ENCODE results near the gene SLC26A1.

SLC26A1 gene

DNA sequence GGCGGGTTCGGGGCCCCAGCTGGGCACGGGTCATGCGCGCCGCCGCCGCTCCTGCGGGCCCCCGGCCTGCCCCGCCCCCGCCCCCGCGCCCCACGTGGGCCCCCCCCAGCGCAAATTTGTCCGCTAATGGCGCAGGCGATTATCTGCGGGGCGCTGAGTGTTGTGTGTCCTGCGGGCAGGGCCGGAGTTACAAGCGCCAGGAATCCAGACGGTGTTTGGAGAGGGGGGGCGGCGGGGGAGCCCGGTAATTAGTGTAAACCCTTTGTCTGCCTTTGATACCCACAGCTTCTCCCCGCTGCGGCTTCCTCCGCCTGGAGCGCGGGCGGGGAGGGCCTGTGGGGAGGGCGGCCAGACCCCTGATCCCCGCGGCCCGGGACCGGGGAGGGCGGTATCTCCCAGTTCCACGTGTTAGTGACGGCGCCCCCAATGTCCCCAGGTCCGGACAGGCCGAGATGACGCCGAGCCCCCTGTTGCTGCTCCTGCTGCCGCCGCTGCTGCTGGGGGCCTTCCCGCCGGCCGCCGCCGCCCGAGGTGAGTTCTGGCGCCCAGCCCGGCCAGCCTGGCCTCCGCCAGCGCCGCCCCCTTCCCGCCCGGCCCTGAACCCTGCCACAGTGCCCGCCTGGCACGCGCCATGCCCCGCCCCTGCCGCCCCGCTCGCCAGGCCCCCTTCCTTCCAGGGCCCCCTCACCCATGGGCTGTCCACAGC is 19.0 kb upstream of the SLC26A1 start:
- DNase-seq = peak; percentile 11

DNA sequence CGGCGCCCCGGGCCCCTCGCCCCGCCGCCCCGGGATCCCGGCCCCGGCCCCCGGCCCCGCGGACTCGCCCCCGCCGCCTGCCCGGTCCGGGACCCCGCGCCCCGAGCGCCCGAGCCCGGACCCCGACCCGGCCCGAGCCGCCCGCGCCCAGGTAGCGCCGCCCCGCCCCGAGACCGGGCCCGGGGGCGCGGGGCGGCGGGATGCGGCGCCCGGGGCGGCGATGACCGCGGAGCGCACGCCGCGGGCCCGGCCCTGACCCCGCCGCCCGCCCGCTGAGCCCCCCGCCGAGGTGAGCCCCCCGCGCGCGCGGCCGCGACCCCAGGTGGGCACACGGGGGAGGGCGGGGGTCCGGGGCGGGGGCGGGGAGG is 18.4 kb upstream of the SLC26A1 start:
- no peak for DNase-seq

DNA sequence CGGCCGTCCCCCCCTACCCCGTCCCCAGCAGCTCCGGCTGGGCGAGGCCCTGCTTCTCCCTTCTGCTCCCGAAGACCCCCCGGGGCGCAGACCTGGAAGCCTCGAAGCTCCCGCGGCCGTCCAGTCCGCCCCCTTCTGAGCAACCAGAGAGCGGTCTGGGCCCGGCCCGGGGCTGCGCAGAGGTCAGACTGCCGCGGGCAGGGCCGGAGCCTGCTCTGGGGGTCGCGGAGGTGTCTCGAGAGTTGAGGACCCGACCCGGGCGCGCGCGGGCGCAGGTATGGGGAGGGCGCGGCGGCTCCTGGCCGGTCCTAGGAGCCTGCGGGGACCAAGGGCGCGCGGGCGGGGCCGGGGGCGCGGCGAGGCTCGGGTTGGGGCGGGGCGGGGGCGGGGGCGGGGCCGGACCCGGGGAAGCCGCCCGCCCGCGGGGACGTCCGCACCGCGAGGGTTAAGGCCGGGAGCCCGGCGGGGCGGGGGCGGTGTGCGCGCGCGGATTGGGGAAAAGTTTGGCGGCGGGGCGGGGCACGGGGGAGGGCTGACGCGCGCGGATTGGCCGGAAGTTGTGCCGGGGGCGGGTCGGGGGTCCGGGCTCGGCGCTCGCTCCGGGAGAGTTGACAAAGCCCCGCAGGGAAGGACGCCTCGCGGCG is 17.9 kb upstream of the SLC26A1 start, which contains the start of gene FGFRL1:
FGFRL1 (plus strand) TSS at position 605 of the 644 bp plus-strand sequence. CDS start 860 bp downstream, outside the sequence.
- DNase-seq = no peak

DNA sequence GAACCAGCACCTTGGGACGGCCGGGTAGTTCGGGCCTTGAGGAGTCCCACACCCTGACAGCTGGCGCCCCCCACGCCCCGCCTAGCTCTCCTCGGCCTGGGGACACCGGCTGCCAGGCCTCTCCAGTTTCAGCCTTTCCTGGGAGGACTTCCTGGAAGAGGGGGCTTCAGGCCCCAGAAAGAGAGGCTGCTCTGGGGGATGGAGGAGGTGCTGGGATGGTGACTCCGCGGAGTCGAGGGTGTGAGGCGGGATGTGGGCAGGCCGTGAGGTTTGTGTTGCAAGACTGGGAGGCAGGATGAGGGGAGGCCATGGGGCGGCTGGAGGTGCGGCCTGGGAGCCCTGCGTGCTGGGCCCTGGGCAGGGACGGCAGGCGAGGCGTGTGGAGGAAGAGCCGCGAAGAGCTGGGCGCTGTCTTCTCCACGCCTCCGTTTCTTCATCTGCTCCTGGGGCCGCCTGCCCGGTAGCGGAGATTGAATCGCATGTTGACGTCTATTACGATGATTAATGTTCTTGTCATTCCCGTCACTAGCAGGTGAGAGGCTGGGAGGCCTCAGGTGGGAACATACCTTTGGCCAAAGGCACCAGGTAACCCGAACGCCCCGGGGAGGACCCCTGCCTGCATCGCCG is 17.3 kb upstream of the SLC26A1 start:
- no peak for DNase-seq

DNA sequence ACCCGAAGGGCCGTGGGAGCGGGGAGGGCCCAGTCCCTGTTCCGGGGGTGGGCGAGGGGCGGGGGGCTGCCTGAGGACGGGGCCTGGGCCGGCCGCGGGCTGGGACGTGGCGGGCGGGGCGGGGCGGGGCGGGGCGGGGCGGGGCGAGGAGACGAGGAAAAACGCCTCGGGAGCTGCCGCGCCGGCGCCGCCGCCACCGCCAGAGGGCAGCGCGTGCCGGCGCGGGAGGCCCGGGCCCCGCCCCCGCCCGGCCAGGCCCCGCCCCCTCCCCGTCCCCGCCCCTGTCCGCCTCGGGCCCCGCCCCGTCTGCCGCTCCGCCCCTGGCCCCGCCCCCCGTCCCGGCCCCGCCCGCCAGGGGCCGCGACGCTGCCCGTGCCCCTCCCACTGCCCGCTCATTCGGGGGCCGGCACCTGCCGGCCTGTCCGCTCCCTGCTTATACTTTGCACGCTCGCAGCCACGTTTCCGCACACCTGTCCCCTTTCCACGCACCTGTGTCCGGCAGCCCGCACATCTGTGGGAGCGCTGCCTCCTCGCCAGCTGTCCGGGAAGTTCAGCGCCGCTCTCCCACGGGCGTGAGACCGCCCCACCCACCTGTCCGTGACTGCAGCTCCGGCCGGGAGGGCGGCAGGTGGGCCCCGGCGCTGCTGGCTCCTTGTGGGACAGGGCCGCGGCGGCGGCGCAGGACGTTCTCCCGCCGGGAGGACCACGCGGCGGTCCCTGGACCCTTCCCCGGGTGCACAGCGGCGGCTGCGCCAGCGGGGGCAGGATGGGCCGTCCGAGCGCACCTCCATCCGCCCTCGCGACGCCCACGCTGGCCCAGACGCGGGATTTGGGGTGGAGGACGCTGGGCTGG is 16.6 kb upstream of the SLC26A1 start:
- DNase-seq = no peak

DNA sequence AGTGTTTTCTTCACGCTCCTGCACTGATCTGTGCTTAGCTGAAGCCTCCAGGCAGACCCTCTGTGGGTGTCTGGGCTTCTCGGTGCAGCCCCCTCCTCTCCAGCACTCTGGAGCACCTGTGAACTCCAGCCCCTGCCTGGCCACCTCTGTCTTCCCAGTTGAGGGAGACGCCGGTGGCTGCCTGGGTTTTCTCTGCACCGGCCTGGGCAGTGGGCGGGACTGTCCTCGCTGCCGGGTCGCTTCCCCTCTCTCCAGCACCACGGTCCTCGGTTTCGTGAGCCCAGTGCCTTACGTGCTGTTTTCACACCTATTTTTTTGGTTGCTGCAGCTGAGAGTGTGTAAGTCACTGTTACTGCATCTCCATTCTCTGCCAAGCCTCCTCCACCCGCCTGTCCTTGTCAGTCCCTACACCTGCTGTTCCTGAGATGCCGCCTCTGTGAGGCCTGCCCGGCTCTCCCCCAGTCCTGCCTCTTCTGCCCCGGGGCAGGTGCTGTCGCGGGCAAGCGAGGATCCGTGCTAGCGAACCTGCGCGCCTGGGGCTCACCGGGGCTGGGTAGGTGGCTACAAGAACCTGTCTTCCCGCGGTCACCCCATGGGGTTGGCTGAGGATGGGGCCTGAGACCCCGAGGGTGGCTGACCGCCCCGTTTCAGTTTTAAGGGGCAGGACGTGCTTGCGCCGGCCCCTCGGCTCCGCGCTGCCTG is 15.8 kb upstream of the SLC26A1 start:
- no peak for DNase-seq

DNA sequence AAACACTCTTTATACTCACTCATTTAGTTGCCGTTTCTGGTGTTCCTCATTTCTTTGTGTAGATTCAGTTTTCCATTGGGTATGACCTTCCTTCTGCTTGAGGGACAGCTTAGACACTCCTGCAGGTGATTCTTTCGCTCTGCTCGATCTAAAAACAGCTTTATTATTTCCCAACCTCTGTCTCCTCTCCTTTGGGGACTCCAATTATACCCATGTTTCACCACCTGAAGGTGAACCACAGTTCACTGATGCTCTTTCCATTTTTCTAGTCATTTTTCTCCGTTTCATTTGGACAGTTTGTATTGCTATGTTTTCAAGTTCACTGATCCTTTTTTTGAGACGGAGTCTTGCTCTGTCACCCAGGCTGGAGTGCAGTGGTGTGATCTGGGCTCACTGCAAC is 13.7 kb upstream of the SLC26A1 start:
- DNase-seq = no peak

DNA sequence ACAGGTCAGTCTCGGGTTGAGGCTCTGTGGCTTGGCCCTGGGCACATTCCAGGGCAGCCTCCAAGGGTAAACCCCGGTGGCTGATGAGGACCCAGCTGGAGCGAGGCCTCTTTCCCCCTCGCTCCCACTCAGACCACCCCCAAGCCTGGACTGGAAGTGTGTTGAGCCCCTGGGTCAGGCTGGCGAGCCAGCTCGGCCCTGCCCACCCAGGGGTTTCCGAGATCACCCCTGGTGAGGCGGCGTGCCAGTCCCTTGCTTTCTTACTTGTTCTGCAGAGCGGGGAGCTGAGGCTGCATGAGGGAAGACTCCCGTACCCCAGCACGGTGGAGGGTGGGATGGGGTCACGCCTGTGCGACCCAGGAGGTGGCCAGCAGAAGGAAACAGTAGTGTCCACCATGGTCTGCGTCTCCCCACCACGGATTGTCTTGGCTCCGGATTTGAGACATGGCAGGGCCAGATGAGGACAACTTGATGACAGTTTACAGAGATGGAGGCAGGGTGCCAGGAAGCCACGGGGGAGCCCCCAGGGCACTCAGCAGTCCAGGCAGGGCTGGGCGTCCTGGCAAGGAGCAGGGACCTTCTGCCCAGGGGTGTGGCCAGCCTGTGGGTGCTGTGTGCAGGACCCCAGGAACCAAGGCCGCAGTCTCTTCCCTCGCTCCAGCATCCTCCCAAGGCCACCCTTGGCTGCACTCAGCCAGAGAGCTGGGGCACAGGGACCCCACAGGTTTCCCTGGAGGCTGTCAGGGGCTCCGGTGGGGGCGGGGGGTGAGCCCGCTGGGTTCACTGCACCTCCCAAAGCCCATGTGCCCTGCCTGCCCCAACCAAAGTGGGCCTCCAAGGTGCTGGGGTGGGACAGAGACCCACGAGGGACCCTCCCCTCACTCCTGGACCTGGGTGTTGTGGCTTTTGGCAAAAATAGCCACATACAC is 11.6 kb upstream of the SLC26A1 start:
- DNase-seq = no peak

DNA sequence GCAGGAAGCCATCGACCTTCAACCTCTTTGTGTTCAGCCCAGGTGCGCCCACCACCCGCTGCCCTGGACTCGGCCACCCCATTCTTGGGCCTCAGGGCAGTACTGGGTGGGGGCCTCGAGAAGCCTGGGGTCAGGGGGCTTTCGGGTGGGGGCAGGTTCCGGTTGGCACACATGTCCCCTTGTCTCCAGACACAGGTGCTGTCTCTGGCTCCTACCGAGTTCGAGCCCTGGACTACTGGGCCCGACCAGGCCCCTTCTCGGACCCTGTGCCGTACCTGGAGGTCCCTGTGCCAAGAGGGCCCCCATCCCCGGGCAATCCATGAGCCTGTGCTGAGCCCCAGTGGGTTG is 10.8 kb upstream of the SLC26A1 start:
- no peak for DNase-seq

DNA sequence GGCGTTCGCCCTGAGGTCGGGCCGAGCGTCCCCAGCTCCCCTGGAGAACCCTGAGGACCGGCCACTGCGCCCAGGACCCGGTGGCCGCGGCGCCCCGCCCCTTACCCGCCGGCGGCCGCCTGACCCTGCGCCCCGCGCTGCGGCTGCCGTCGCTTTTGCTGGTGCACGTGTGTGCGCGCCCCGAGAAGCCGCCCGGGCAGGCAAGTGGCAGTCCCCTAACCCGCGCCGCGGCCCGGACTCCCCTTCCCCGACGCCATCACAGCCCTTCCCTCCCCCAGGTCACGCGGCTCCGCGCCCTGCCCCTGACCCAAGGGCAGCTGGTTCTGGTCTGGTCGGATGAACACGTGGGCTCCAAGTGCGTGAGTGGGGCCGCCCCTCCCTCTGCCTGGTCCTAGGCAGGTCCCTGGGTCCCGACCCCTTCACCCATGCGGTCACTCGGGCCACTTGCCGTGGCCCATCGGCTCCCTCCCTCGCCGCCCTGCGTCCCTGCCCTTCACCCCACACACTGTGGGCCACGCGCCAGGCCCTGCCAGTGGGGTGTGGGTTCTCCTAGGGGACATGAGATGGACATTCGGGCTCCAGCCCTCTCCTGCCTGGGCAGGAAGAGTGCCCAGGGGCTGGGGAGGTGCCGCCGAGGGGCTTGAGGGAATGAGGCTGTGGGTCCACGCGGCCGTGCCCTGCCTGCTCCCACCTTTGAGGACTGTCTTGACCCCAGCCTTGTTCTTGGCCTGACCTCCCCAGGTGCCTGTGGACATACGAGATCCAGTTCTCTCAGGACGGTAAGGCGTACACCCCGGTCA is 10.3 kb upstream of the SLC26A1 start:
- no peak for DNase-seq

DNA sequence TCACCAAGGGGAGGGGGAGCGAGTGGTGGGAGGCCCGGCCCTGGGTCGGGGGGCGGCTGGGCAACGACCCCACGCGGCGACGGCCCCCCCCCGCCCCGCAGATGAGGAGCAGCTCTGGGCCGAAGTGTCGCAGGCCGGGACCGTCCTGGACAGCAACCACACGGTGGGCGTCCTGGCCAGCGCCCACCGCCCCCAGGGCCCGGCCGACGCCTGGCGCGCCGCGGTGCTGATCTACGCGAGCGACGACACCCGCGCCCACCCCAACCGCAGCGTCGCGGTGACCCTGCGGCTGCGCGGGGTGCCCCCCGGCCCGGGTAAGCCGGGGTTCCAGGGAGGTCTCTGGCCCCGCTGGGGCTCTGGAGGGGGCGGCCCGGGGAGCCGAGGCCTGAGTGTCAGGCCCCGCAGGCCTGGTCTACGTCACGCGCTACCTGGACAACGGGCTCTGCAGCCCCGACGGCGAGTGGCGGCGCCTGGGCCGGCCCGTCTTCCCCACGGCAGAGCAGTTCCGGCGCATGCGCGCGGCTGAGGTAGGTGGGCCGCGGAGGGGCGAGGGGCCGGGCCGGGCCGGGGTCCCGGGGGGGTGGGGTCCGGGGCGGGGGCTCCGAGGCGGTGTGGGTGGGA is 9.5 kb upstream of the SLC26A1 start:
- no peak for DNase-seq

DNA sequence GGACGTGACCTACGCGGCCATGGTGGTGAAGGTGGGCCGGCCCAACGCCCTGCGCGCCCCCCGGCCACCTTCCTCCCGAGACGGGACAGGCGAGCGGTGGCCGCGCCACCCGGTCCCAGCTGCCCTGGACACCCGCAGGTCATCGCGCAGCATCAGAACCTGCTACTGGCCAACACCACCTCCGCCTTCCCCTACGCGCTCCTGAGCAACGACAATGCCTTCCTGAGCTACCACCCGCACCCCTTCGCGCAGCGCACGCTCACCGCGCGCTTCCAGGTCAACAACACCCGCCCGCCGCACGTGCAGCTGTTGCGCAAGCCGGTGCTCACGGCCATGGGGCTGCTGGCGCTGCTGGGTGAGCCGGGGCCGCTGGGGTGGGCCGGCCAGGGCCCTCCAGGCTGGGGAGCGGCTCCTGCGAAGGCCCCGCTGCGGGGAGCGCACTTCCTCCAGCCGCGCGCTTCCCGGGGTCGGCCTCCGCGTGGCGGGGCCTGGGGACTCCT is 9.0 kb upstream of the SLC26A1 start:
- no peak for DNase-seq

DNA sequence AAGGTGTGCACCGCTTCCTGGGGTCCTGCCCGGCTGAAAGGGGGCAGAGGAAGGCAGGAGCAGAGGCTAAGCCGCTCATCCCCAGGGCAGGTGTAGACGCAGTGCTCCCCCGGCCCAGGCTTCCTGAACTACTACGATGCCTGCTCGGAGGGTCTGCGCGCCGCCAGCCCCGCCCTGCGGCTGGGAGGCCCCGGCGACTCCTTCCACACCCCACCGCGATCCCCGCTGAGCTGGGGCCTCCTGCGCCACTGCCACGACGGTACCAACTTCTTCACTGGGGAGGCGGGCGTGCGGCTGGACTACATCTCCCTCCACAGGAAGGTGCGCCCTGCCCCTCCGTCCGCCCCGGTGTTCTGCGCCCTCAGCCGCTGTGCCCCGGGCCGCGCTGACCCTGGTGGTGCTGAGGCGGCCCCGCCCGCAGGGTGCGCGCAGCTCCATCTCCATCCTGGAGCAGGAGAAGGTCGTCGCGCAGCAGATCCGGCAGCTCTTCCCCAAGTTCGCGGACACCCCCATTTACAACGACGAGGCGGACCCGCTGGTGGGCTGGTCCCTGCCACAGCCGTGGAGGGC is 8.4 kb upstream of the SLC26A1 start:
- DNase-seq = no peak

DNA sequence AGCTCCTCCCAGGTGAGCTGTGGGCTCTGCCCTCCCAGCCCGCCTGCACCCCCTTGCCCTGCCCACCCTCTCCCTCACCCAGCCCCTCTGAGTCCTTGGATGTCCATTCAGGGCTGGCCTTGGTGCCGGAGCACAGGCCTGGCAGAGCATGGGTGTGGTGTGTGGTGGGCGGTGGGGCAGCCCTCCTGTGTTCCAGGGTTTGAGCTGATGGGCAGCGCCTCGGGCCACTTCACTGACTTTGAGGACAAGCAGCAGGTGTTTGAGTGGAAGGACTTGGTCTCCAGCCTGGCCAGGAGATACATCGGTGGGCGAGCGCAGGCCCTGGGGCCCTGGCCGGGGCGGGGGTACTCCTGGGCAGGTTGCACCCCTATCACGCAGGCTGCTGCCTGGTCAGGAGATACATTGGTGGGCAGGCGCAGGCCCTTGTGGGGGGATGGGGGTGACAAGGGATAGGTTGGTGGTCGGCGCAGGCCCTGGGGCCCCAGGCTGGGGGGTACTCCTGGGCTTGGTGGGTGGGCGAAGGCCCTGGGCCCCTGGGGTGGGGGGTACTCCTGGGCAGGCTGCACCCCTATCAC is 7.6 kb upstream of the SLC26A1 start:
- no peak for DNase-seq

DNA sequence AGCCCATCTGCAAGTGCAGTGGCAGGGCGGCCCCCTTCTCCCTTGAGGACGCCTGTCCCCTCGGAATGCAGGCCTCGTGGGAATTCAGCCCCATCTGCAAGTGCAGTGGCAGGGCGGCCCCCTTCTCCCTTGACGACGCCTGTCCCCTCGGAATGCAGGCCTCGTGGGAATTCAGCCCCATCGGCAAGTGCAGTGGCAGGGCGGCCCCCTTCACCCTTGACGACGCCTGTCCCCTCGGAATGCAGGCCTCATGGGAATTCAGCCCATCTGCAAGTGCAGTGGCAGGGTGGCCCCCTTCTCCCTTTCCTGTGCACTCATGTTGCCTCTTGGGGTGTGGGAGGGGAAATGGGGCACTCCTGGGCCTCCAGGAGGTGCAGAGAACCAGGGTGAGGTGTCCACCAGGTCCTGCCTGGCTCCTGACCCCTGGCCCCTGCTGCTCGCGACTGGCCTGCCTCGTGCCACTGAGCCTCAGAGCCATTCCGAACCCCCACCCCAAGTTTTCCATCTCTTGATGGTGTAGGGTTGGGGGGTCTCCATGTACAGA is 6.8 kb upstream of the SLC26A1 start:
- no peak for DNase-seq

DNA sequence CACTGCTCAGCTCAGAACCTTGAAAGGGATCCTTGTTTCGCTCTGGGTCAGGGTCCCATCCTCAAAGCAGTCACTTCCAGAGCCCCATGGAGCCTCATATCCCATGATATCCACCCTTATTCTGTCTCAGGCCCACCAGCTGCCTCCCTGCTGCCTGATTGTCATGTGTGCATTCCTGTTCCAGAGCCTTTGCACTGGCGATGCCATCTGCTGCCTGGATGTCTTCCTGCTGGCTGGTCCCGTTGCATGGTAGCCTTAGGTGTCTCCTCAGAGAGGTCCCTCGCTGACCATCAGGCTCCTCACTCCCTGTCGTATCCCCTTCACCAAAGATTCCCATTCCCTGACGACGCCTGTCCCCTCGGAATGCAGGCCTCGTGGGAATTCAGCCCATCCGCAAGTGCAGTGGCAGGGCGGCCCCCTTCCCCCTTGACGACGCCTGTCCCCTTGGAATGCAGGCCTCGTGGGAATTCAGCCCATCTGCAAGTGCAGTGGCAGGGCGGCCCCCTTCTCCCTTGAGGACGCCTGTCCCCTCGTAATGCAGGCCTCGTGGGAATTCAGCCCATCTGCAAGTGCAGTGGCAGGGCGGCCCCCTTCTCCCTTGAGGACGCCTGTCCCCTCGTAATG is 6.1 kb upstream of the SLC26A1 start:
- peak; percentile 51 for DNase-seq

DNA sequence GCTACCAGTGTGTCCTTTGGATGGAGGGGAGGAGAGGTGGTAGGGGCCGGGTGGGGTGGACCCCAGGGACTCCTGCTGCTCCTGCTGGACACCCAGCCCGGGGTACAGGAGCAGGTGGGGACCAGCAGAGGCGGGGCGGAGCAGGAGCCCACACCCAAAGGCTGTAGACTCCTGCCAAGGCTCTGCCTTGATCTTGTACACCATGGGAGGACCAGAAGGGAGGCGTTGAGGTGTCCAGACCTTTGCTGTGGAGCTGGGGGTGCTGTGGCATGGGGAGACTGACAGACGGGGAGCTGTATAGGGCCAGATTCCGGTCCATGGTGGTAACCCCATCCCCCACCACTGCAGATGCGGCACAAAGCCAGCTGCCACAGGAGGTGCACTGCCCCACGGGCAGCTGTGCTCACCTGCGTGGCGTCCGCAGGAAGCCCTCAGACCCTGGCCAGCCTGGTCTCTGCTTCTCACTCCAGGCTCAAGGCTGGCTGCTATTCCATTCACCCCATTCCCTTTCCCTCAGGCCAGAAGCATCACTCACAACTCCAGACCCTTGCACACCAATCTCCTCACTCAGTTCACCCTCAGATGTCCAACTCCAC is 5.0 kb upstream of the SLC26A1 start:
- DNase-seq = no peak

Data from NCI-H524 treated with DMSO at 0.1 percent for 48 hours (cell line).